HL-60 (cell line): ENCODE measurements around the gene IL17B.

Source experiments
- DNase-seq, 2 experiments: peaks; one replicate each; pipeline ENCODE4 v3.0.0-alpha.2; 2010 to 2020; ENCODE audit warnings: low read depth in 1 of 2, low spot score in 1 of 2
- H3K27ac ChIP-seq: fragments of 250-450 bp; sonication (Bioruptor Pico); replicated peaks from 2 replicates; pipeline ENCODE4 v1.5.1; 2020; ENCODE audit warnings: mild to moderate bottlenecking, moderate library complexity
- H3K27me3 ChIP-seq: fragments of 250-450 bp; sonication (Bioruptor Pico); 2 replicates; pipeline ENCODE4 v1.5.1; 2021; ENCODE audit warnings: mild to moderate bottlenecking, moderate library complexity; ENCODE audit not compliant: insufficient read depth, poor library complexity, severe bottlenecking
- H3K4me3 ChIP-seq: replicated peaks from 2 replicates; pipeline ENCODE4 v1.5.1; 2011; ENCODE audit warnings: mild to moderate bottlenecking, control low read depth, low read length; ENCODE audit not compliant: insufficient read depth
- CTCF ChIP-seq: IDR thresholded peaks from one replicate; pipeline ENCODE4 v1.5.1; 2011; ENCODE audit warnings: low read length, control low read depth, inconsistent platforms; ENCODE audit not compliant: insufficient read depth
- GABPA ChIP-seq: IDR thresholded peaks from 2 replicates; pipeline ENCODE4 v1.6.1; 2012; ENCODE audit warnings: low read depth
- POLR2AphosphoS5 ChIP-seq: IDR thresholded peaks from 2 replicates; pipeline ENCODE4 v1.6.1; 2012; ENCODE audit warnings: low read depth
- REST ChIP-seq: IDR thresholded peaks from 2 replicates; pipeline ENCODE4 v1.6.1; 2012; ENCODE audit warnings: low read depth; ENCODE audit not compliant: insufficient replicate concordance
- SPI1 ChIP-seq: IDR thresholded peaks from 2 replicates; pipeline ENCODE4 v1.6.1; 2012; ENCODE audit warnings: low read depth, mild to moderate bottlenecking, borderline replicate concordance

Gene IL17B

GRCh38 chr5:149417711-149418368 is 38.7 kb upstream of the IL17B start:
- Histone ChIP-seq H3K4me3 (no peak overlapping the region), H3K27ac (no peak overlapping the region), H3K27me3 (no peaks in the 10 kb centered on the region)
- no peak for DNase-seq
- TF ChIP-seq POLR2AphosphoS5 (no peak), GABPA (no peak), REST (no peak), SPI1 (no peak), CTCF (no peak)

GRCh38 chr5:149416987-149417710 is 38.1 kb upstream of the IL17B start:
- no peak for TF ChIP-seq REST
- no peak for TF ChIP-seq CTCF
- TF ChIP-seq SPI1: no peak
- no peak for TF ChIP-seq GABPA
- TF ChIP-seq POLR2AphosphoS5: no peak
- no peak for DNase-seq
- Histone ChIP-seq H3K4me3 (no peak overlapping the region), H3K27ac (no peak overlapping the region), H3K27me3 (no peaks in the 10 kb centered on the region)

DNA sequence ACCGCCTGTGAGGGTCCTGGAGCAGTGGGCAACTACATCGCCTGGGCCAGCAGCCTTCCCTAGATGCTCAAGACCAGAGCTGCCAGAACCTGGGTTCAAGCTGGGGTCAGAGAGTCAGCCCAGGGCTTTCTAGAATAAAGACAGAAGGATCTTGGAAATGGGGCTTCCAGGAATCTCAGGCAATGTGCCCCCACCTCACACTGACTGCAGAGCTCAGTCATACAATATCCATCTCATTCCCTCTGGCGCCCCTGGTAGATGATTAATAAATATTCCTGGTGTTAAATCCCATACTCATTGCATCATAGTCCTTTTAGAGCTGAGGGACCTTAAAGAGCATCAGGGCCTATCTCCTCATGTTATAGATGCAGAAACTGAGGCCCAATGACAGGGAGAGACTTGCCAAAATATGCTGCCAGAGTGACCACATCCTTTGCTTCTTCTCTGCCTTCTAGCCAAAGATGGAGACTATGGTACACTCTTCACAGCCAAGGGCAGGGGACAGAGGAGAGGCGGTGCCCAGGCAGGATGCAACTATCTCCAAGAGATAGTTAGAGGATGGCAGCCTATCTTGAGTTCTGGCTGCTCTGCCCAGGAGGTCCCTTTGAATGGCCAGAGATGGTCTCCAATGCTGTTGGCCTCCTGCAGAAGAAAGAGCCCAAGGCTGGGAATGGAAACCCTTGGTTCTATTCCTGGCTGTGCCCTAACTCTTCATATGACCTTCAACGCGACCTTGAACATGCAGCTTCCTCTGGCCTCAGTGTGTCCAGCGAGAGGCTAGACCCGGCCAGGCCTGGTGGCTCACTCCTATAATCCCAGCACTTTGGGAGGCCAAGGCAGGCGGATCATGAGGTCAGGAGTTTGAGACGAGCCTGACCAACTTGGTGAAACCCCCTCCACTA is 36.2 kb upstream of the IL17B start:
- no peak for DNase-seq
- Histone ChIP-seq H3K27ac (no peak overlapping the region), H3K4me3 (no peak overlapping the region), H3K27me3 (no peaks in the 10 kb centered on the region)
- TF ChIP-seq GABPA (no peak), REST (no peak), SPI1 (no peak), CTCF (no peak), POLR2AphosphoS5 (no peak)
